ENCODE data around the gene AUTS2.

AUTS2 gene

DNA sequence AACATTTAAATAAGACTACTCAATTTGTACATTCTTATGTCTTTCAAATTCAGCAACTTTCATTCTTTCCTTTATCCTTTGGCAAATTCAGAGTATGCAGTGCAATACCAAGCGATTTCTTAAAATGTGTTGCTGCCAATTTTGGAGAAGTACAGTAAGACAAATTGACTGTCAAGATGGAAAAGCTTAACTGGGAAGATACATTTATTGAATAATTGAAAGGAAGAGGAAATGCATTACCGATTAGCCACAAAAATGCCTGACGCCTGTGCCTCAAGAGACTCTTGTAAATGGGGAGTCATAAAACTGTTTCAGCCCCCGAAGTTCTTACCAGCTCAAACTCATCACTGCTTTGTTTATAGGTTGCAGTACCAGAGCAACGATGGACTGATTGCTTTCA lies 1160.4 kb downstream of the AUTS2 start:
- no peak for TF ChIP-seq CTCF (IDR thresholded peaks at IDR 0.05; ENCODE audit: low read depth, low read length)
- H3K4me3 ChIP-seq (replicated peaks in 1 of 2; ENCODE audit: low read depth in 2 of 2, low read length in 2 of 2), result no peak overlapping the region
- no peak for DNase-seq (ENCODE audit: low read depth in 2 of 2)

DNA sequence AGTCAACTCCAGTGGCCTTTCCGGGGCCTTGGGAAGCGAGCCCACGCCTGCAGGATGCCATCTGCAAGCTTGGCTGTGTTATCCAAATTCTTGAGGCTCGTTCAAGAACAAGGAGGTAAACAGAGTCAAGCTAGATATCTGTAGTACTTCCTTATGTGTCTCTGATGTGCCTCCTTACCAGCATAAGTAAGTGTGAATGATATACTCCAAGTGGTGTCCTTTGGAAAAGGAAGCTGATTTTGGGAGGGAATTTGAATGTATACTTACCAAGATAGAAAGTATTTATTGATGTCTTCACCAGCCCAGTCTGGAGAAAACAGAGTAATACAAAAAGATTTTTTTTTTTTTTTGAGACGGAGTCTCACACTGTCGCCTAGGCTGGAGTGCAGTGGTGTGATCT lies 1161.4 kb downstream of the AUTS2 start:
- H3K4me3 ChIP-seq (replicated peaks in 1 of 2; ENCODE audit: low read depth in 2 of 2, low read length in 2 of 2), result no peak overlapping the region
- no peak for DNase-seq (ENCODE audit: low read depth in 2 of 2)
- TF ChIP-seq CTCF (IDR thresholded peaks at IDR 0.05; ENCODE audit: low read depth, low read length), result no peak

GRCh38 chr7:70761711-70762328 lies 1163.5 kb downstream of the AUTS2 start:
- no peak overlapping the region for H3K4me3 ChIP-seq (replicated peaks in 1 of 2; ENCODE audit: low read depth in 2 of 2, low read length in 2 of 2)
- no peak for TF ChIP-seq CTCF (IDR thresholded peaks at IDR 0.05; ENCODE audit: low read depth, low read length)
- no peak for DNase-seq (ENCODE audit: low read depth in 2 of 2)

- H3K4me3 ChIP-seq (replicated peaks in 1 of 2; ENCODE audit: low read depth in 2 of 2, low read length in 2 of 2), result no peak overlapping the region
- TF ChIP-seq CTCF (IDR thresholded peaks at IDR 0.05; ENCODE audit: low read depth, low read length), result no peak
- DNase-seq (ENCODE audit: low read depth in 2 of 2), result no peak
Observed at GRCh38 chr7:70762696-70763095, 1164.4 kb downstream of the AUTS2 start.

DNA sequence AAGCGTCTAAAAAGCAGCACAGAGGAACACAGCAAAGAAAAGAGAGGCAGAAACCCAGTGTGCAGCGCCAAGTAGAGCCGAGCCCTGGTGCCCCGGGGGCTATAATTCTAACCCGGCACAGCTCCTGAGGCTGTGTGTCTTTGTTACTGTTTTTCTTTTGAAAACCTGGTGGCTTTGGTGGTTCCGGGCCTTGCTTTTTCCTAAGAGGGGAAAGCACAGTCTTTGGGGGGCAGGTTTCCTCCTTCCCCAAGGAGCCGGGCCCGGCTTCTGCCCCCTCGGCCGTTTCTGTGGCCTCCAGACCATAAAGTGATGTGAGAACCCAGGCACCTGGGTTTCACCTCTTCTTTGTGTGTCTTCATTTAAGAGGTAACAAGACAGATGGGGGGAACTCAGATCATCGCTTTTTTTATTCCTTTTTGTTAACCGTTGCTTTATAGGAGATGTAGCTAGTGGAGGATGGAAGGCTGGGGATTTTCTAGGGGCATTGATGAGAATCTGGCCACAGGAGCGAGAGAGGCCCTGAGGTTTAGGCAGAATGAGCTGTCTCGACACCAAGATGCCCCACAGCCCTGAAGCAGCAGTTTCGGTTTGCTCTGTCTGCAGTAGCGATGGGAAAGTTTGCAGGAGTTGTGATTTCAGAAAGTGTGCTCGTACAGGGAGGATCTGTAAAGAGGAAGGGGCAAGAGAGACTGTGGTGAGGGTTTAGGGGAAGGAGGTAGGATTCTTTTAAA lies 1165.9 kb downstream of the AUTS2 start:
- DNase-seq (ENCODE audit: low read depth in 2 of 2), result no peak
- no peak for TF ChIP-seq CTCF (IDR thresholded peaks at IDR 0.05; ENCODE audit: low read depth, low read length)
- H3K4me3 ChIP-seq (replicated peaks in 1 of 2; ENCODE audit: low read depth in 2 of 2, low read length in 2 of 2), result no peak overlapping the region

DNA sequence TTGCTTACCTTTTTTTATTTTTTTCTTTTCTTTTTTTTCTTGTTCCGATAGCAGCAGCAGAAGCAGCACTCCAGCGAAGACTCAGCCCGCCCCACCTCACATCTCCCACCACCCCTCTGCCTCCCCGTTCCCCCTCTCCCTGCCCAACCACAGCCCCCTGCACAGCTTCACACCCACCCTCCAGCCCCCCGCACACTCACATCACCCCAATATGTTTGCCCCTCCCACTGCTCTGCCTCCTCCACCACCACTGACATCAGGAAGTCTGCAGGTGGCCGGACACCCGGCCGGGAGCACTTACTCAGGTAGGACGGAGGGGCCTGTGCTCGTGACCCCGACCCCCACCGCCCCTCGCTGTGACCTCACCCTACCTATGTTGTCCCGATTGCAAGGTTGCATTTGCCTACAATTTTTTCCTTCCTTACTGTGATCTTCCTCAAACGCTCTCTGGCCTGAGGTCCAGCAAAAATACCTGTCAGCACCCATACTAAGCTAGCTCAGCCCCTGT lies 1166.5 kb downstream of the AUTS2 start:
- TF ChIP-seq CTCF (IDR thresholded peaks at IDR 0.05; ENCODE audit: low read depth, low read length), result no peak
- DNase-seq (ENCODE audit: low read depth in 2 of 2), result no peak
- H3K4me3 ChIP-seq (replicated peaks in 1 of 2; ENCODE audit: low read depth in 2 of 2, low read length in 2 of 2), result no peak overlapping the region
